Upper lobe of right lung (tissue), 1 donor: ENCODE measurements around the gene UBE2K. TPM values are rescaled to one million over a fixed set of nuclear protein-coding genes. Genes with fewer than 3 reads are reported as not detected.

Experiments
- ATAC-seq: fragments of 200-7000 bp; cut with Tn5 transposase; one replicate; pipeline ENCODE4 v1.9.1; 2020; ENCODE audit warnings: mild to moderate bottlenecking, moderate library complexity
- DNase-seq: peaks from one replicate; pipeline ENCODE4 v3.0.0-alpha.2; 2020
- H3K27ac ChIP-seq: fragments of 200-600 bp; one replicate; pipeline ENCODE4 v1.8.0; 2022
- H3K27me3 ChIP-seq: fragments of 200-600 bp; one replicate; pipeline ENCODE4 v1.8.0; 2022; ENCODE audit warnings: mild to moderate bottlenecking
- H3K36me3 ChIP-seq: fragments of 200-600 bp; one replicate; pipeline ENCODE4 v1.8.0; 2022
- H3K4me1 ChIP-seq: fragments of 200-600 bp; one replicate; pipeline ENCODE4 v1.8.0; 2022
- H3K4me3 ChIP-seq: fragments of 200-600 bp; one replicate; pipeline ENCODE4 v1.8.0; 2022; ENCODE audit warnings: mild to moderate bottlenecking
- H3K9me3 ChIP-seq: fragments of 200-600 bp; one replicate; pipeline ENCODE4 v1.8.0; 2022
- CTCF ChIP-seq: fragments of 200-600 bp; IDR thresholded peaks from one replicate; pipeline ENCODE4 v1.8.0; 2022; ENCODE audit warnings: antibody characterized with exemption
- intact Hi-C: fragments of 100-400 bp; cut with DNase I; formaldehyde crosslinking; loops from one replicate; pipeline ENCODE4 v1.11.0; 2022
- total RNA-seq: library from RNA; stranded (reverse); fragmentation: NEBNext Ultra II Directional; extraction: Animal tissue kit (Norgen Biotek cat#: 25700); gene quantifications from one replicate; pipeline ENCODE4 v1.2.1, GENCODE V29; 2021
- donor health status: DM: no; HTN: yes; CAD: no; lungs with severe emphysema.

The UBE2K gene
- total RNA-seq, 1 donor from 2014 or later = 51.4 TPM

GRCh38 chr4:39745920-39746319 is 48.0 kb downstream of the UBE2K start:
- no peaks in the 10 kb centered on the region for H3K9me3 ChIP-seq
- H3K27me3 ChIP-seq = no peaks in the 10 kb centered on the region
- H3K36me3 ChIP-seq = peaks cover 21% of the 10 kb centered on the region
- TF ChIP-seq CTCF = no peak
- no peak overlapping the region for H3K27ac ChIP-seq
- intact Hi-C loops = no loop called here
- no peak for DNase-seq
- no peak for ATAC-seq
- H3K4me3 ChIP-seq = no peak overlapping the region
- H3K4me1 ChIP-seq = no peaks in the 10 kb centered on the region

GRCh38 chr4:39750216-39750615 is 52.3 kb downstream of the UBE2K start:
- no peak for ATAC-seq

GRCh38 chr4:39754309-39754708 is 56.4 kb downstream of the UBE2K start:
- no peak for ATAC-seq
- intact Hi-C loops = no loop called here
- Histone ChIP-seq H3K9me3 (no peaks in the 10 kb centered on the region), H3K36me3 (peaks cover 62% of the 10 kb centered on the region), H3K27ac (no peak overlapping the region), H3K4me1 (no peaks in the 10 kb centered on the region), H3K27me3 (no peaks in the 10 kb centered on the region), H3K4me3 (no peak overlapping the region)
- TF ChIP-seq CTCF = no peak
- no peak for DNase-seq

More at GRCh38 chr4:39750216-39750615, 52.3 kb downstream of the UBE2K start:
- DNase-seq = no peak
- Histone ChIP-seq H3K27me3 (no peaks in the 10 kb centered on the region), H3K27ac (no peak overlapping the region), H3K9me3 (no peaks in the 10 kb centered on the region), H3K4me1 (no peaks in the 10 kb centered on the region), H3K4me3 (no peak overlapping the region), H3K36me3 (peaks cover 45% of the 10 kb centered on the region)
- intact Hi-C loops = no loop called here
- TF ChIP-seq CTCF = no peak

GRCh38 chr4:39756159-39756558 is 58.2 kb downstream of the UBE2K start:
- TF ChIP-seq CTCF = no peak
- Histone ChIP-seq H3K9me3 (no peaks in the 10 kb centered on the region), H3K4me3 (no peak overlapping the region), H3K27ac (no peak overlapping the region), H3K27me3 (no peaks in the 10 kb centered on the region), H3K36me3 (peaks cover 76% of the 10 kb centered on the region), H3K4me1 (no peaks in the 10 kb centered on the region)
- ATAC-seq (no peak), DNase-seq (no peak)
- intact Hi-C loops = no loop called here

GRCh38 chr4:39758176-39758575 is 60.2 kb downstream of the UBE2K start:
- TF ChIP-seq CTCF = no peak
- ATAC-seq = no peak
- Histone ChIP-seq H3K4me3 (no peak overlapping the region), H3K9me3 (no peaks in the 10 kb centered on the region), H3K36me3 (peaks cover 63% of the 10 kb centered on the region), H3K4me1 (no peaks in the 10 kb centered on the region), H3K27me3 (no peaks in the 10 kb centered on the region), H3K27ac (no peak overlapping the region)
- no peak for DNase-seq
- intact Hi-C loops = no loop called here

GRCh38 chr4:39759569-39759968 is 61.6 kb downstream of the UBE2K start:
- no peaks in the 10 kb centered on the region for H3K4me1 ChIP-seq
- H3K9me3 ChIP-seq = no peaks in the 10 kb centered on the region
- no peaks in the 10 kb centered on the region for H3K27me3 ChIP-seq
- ATAC-seq (no peak), DNase-seq (no peak)
- no peak overlapping the region for H3K27ac ChIP-seq
- H3K4me3 ChIP-seq = no peak overlapping the region
- no peak for TF ChIP-seq CTCF
- intact Hi-C loops = no loop called here
- H3K36me3 ChIP-seq = peaks cover 72% of the 10 kb centered on the region
